Endothelial cell of umbilical vein (primary cell): Measurements from ENCODE around the gene EIF1AD. TPM values are rescaled to one million over a fixed set of nuclear protein-coding genes. Genes with fewer than 3 reads are reported as not detected.

Experiments used
- BruUV-seq: library from RNA; stranded (reverse); fragments of 400-500 nt; replicated peaks from 2 replicates; lab custom pipeline; 2021; lab: Mats Ljungman, UMichigan
- CTCF ChIA-PET: fragments of 300-600, 350-600 bp; sonication (Branson Sonifier 250); formaldehyde crosslinking; loops from one replicate; lab custom pipeline; 2021; ENCODE audit warnings: antibody characterized with exemption, inconsistent platforms; lab: Charles Lee
- POLR2A ChIA-PET: fragments of 300-600, 350-600 bp; sonication (Branson Sonifier 250); formaldehyde crosslinking; loops from one replicate; lab custom pipeline; 2021; ENCODE audit warnings: antibody characterized with exemption, inconsistent platforms; lab: Charles Lee
- DNase-seq: peaks from one replicate; pipeline ENCODE4 v3.0.0-alpha.2; 2011; ENCODE audit warnings: low read depth, low spot score
- FAIRE-seq: peaks from 2 replicates; lab custom pipeline; 2011; peaks lifted over from hg19 to GRCh38; lab: Jason Lieb, UNC
- H2AFZ ChIP-seq: 2 replicates; pipeline ENCODE4 v1.6.0; 2012; ENCODE audit warnings: low read depth, low read length, control low read depth, inconsistent platforms
- H3K27ac ChIP-seq: 2 replicates; pipeline ENCODE4 v1.5.1; 2011; ENCODE audit warnings: low read depth, mild to moderate bottlenecking, control low read depth, low read length, moderate library complexity; ENCODE audit not compliant: insufficient read depth
- H3K27me3 ChIP-seq, 2 experiments: 2 replicates each; pipeline versions ENCODE4 v1.6.0 to v1.6.1; 2011; ENCODE audit warnings: low read length in 2 of 2, mixed read lengths in 1 of 2; ENCODE audit not compliant: control insufficient read depth in 2 of 2, insufficient read depth in 2 of 2
- H3K36me3 ChIP-seq, 2 experiments: 2 replicates in 1 of 2; 3 replicates in 1 of 2; pipeline ENCODE4 v1.5.1; 2011; ENCODE audit warnings: low read length in 2 of 2, mild to moderate bottlenecking in 1 of 2, moderate library complexity in 1 of 2; ENCODE audit not compliant: control insufficient read depth in 2 of 2, insufficient read depth in 2 of 2; ENCODE audit errors: extremely low read depth in 1 of 2
- H3K4me1 ChIP-seq: 3 replicates; pipeline ENCODE4 v1.5.1; 2011; ENCODE audit warnings: mild to moderate bottlenecking, low read length; ENCODE audit not compliant: control insufficient read depth, insufficient read depth; ENCODE audit errors: extremely low read depth
- H3K4me2 ChIP-seq: 2 replicates; pipeline ENCODE4 v1.6.1; 2011; ENCODE audit warnings: low read length, control low read depth, mixed read lengths; ENCODE audit not compliant: insufficient read depth
- H3K4me3 ChIP-seq, 3 experiments: fragments of 200-600 bp in 1 of 3; sonication (generic), shearing (Covaris generic) in 1 of 3; replicated peaks in 1 of 3; 2 replicates each; pipeline ENCODE4 v1.5.1; 2011 to 2016; ENCODE audit warnings: control low read depth in 3 of 3, low read length in 3 of 3, mild to moderate bottlenecking in 2 of 3, inconsistent platforms in 1 of 3, low read depth in 1 of 3, moderate library complexity in 1 of 3; ENCODE audit not compliant: insufficient read depth in 1 of 3
- H3K79me2 ChIP-seq: 2 replicates; pipeline ENCODE4 v1.6.0; 2012; ENCODE audit warnings: low read length, inconsistent platforms; ENCODE audit not compliant: control insufficient read depth, insufficient read depth
- H3K9ac ChIP-seq: replicated peaks from 2 replicates; pipeline ENCODE3; 2011; ENCODE audit warnings: low read length, control low read depth; ENCODE audit not compliant: insufficient read depth; ENCODE audit errors: extremely low read depth
- H3K9me1 ChIP-seq: replicated peaks from 3 replicates; pipeline ENCODE4 v1.6.0; 2011; ENCODE audit warnings: mild to moderate bottlenecking, low read length; ENCODE audit not compliant: control insufficient read depth, insufficient read depth; ENCODE audit errors: extremely low read depth
- H3K9me3 ChIP-seq: replicated peaks from 2 replicates; pipeline ENCODE4 v1.5.1; 2012; ENCODE audit warnings: low read length, inconsistent platforms; ENCODE audit not compliant: control insufficient read depth, insufficient read depth
- H4K20me1 ChIP-seq: replicated peaks from 2 replicates; pipeline ENCODE3; 2011; ENCODE audit warnings: mild to moderate bottlenecking, low read length; ENCODE audit not compliant: control insufficient read depth, insufficient read depth; ENCODE audit errors: extremely low read depth
- CTCF ChIP-seq, 2 donors: IDR thresholded peaks; 1 replicate in 1 of 2; 2 replicates in 1 of 2; pipeline ENCODE4 v1.5.1; 2011; ENCODE audit warnings: low read length in 2 of 2, mild to moderate bottlenecking in 2 of 2, moderate library complexity in 2 of 2, control low read depth in 1 of 2, inconsistent platforms in 1 of 2, low read depth in 1 of 2; ENCODE audit not compliant: insufficient read depth in 1 of 2; ENCODE audit errors: extremely low read depth in 1 of 2
- EZH2 ChIP-seq: IDR thresholded peaks from 2 replicates; pipeline ENCODE4 v1.6.1; 2012; ENCODE audit warnings: borderline replicate concordance, low read depth, mild to moderate bottlenecking, moderate library complexity, low read length, inconsistent platforms; ENCODE audit not compliant: severe bottlenecking
- FOS ChIP-seq: IDR thresholded peaks from 2 replicates; pipeline ENCODE4 v1.6.1; 2011; ENCODE audit warnings: mild to moderate bottlenecking, low read length, moderate library complexity, borderline replicate concordance; ENCODE audit not compliant: insufficient read depth
- GATA2 ChIP-seq: IDR thresholded peaks from 2 replicates; pipeline ENCODE4 v1.7.0; 2011; ENCODE audit warnings: low read depth, mild to moderate bottlenecking, moderate library complexity, mixed read lengths, low read length; ENCODE audit not compliant: insufficient read length, insufficient read depth
- JUN ChIP-seq: IDR thresholded peaks from 2 replicates; pipeline ENCODE4 v1.6.1; 2011; ENCODE audit warnings: borderline replicate concordance, low read depth; ENCODE audit not compliant: insufficient read length, insufficient read depth
- MAX ChIP-seq: IDR thresholded peaks from 2 replicates; pipeline ENCODE4 v1.6.1; 2011; ENCODE audit not compliant: insufficient read depth, insufficient read length
- MYC ChIP-seq: IDR thresholded peaks from one replicate; pipeline ENCODE4 v1.6.1; 2011; ENCODE audit warnings: mild to moderate bottlenecking, low read depth, low read length
- POLR2A ChIP-seq: IDR thresholded peaks from 2 replicates; pipeline ENCODE4 v1.6.1; 2012; ENCODE audit warnings: low read depth, mild to moderate bottlenecking, control low read depth, low read length
- POLR2AphosphoS5 ChIP-seq: IDR thresholded peaks from 2 replicates; pipeline ENCODE4 v1.6.1; 2012; ENCODE audit warnings: low read depth, mild to moderate bottlenecking, control low read depth, low read length, moderate library complexity; ENCODE audit not compliant: insufficient read depth
- dilution Hi-C: fragments of 300-500 bp; cut with MboI; formaldehyde crosslinking; loops from one replicate; pipeline ENCODE4 v1.15.0; 2019; ENCODE audit warnings: low sequenced_read_pairs; ENCODE audit not compliant: extremely low pct_ligation_motif_present
- intact Hi-C: fragments of 100-400 bp; cut with micrococcal nuclease; formaldehyde crosslinking; loops from one replicate; pipeline ENCODE4 v1.10.0; 2022
- polyA plus RNA-seq, 4 experiments: library from polyadenylated mRNA; depleted of rRNA in 3 of 4; stranded (reverse) in 3 of 4; unstranded in 1 of 4; fragments of >200 nt; gene quantifications; 2 replicates each; pipeline versions ENCODE4 v1.2.1 to v1.2.3, GENCODE V29; 2011 to 2012; ENCODE audit warnings: missing spikeins in 1 of 4
- total RNA-seq: library from RNA; stranded (reverse); gene quantifications from 2 replicates; pipeline ENCODE4 v1.2.3, GENCODE V29; 2021

The EIF1AD gene
- total and polyA plus RNA-seq, 2 donors (not counting 3 experiments of a cell fraction or from before 2014, with no cell fraction given): 39.3 to 39.7 TPM

- Histone ChIP-seq H3K4me2 (no peak overlapping the region), H2AFZ (no peak overlapping the region), H3K36me3 (no peaks in the 10 kb centered on the region), H4K20me1 (no peaks in the 10 kb centered on the region), H3K9ac (no peak overlapping the region), H3K79me2 (no peaks in the 10 kb centered on the region), H3K9me1 (no peaks in the 10 kb centered on the region), H3K4me1 (no peaks in the 10 kb centered on the region), H3K27ac (no peak overlapping the region), H3K4me3 (no peak overlapping the region), H3K9me3 (no peaks in the 10 kb centered on the region), H3K27me3 (peaks cover 0 to 8% of the 10 kb centered on the region in 2 experiments)
- TF ChIP-seq FOS: no peak
- TF ChIP-seq POLR2AphosphoS5: no peak
- no peak for TF ChIP-seq MAX
- no peak for TF ChIP-seq EZH2
- ChIA-PET POLR2A (no interaction called here), CTCF (interaction anchor here (1.3 to 2.5 kb wide), 2 partner anchors 10 to 17 kb away, joined by 3 to 10 read pairs; no protein-coding TSS in a partner anchor)
- dilution Hi-C loops (no loop called here), intact Hi-C loops (no loop called here)
- BruUV-seq: no TSS peak
- no peak for DNase-seq
- no peak for FAIRE-seq
These were observed 37.8 kb upstream of the EIF1AD start for GRCh38 chr11:66039765-66040164.

- no peak overlapping the region for H3K27ac ChIP-seq
- H3K36me3 ChIP-seq: no peaks in the 10 kb centered on the region
- TF ChIP-seq GATA2 (no peak), JUN (no peak), MYC (no peak), CTCF (IDR thresholded peaks at IDR 0.05; ENCODE audit: extremely low read depth in 1 of 2, insufficient read depth in 1 of 2, low read depth in 1 of 2, low read length in 2 of 2) (no peak), POLR2AphosphoS5 (no peak), FOS (no peak), MAX (no peak), POLR2A (no peak), EZH2 (no peak)
- dilution Hi-C loops: no loop called here
- no peaks in the 10 kb centered on the region for H3K9me1 ChIP-seq
- BruUV-seq: no TSS peak
- H2AFZ ChIP-seq: no peak overlapping the region
- no peaks in the 10 kb centered on the region for H3K4me1 ChIP-seq
- H3K4me2 ChIP-seq: no peak overlapping the region
- peaks cover 0 to 10% of the 10 kb centered on the region in 2 experiments for H3K27me3 ChIP-seq
- POLR2A ChIA-PET: no interaction called here
- H3K9me3 ChIP-seq: no peaks in the 10 kb centered on the region
- intact Hi-C loops: no loop called here
- H3K4me3 ChIP-seq: no peak overlapping the region
- no peaks in the 10 kb centered on the region for H4K20me1 ChIP-seq
- H3K79me2 ChIP-seq: no peaks in the 10 kb centered on the region
- CTCF ChIA-PET: interaction anchor here (1.5 to 3.3 kb wide), 2 partner anchors 8 to 15 kb away, joined by 6 to 18 read pairs; no protein-coding TSS in a partner anchor
- no peak overlapping the region for H3K9ac ChIP-seq
- DNase-seq (no peak), FAIRE-seq (no peak)
These were observed 35.4 kb upstream of the EIF1AD start for GRCh38 chr11:66037327-66037726.
